HG02678 (cell line): ENCODE measurements around the gene FIGN.

ENCODE experiments used
- ATAC-seq: cut with Tn5 transposase; IDR thresholded peaks from one replicate; pipeline ENCODE4 v1.9.1; 2021; ENCODE audit warnings: mild to moderate bottlenecking, moderate library complexity; ENCODE audit not compliant: unreplicated experiment

The FIGN gene

DNA sequence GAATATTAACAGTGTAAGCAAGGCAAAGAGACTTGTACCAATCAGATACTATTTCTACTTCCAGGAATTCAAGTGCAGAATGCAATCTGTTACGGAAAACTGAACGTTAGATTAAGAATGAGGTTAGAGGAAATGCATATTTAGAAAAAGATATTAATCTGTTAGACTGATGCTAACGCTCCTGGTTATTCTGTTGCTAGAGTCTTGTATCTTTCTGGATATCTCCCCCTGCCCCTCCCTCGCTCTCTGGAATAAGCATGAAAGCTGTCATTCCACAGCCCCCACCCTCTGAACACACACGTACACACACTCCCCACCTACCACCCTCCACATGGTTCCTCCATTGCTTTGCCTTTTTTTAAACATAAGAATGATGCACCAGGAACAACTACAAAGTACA, 24.1 kb downstream of the FIGN start:
- no peak for ATAC-seq

- ATAC-seq, result no peak
These were observed 24.6 kb downstream of the FIGN start for GRCh38 chr2:163711258-163711657.

- ATAC-seq, result no peak
These were observed 26.5 kb downstream of the FIGN start for GRCh38 chr2:163709270-163709669.

DNA sequence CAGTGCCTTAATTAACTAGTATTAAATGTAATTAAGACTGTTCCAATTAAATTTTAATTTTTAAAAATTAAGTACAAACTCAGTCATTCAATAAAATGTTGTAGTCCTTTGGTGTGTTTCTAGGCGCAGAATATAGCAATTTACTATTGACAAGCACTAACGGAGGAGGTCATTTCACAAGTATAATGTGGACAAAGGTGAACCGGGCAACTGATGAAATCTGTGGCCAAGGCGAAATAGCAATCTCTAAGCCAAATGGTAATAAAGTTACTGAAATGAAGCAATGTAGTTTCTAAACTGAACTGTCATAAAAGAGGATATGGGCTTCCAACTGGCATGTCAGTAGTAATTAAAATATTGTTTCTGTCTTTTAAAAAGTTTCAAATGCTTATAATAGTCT, 27.5 kb downstream of the FIGN start:
- no peak for ATAC-seq

DNA sequence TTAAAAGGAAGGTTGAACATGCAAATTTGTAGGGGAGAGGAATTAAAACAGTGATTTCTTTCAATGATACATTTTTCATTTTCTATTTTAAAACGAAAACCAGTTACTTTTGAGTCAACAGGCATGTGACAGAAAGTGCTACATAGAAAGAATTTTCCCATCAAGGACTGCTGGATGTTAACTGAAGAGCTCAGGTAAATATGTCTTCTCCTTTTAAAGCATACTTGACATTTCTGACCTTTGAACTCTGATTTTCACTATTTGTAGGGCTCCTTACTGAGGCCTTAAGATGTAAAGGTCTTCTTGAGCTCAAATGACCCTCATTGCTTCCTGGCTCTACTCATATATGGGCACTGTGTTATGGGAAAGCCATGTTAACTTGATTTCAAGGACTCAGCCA, 32.4 kb downstream of the FIGN start:
- ATAC-seq, result peak; percentile 54

DNA sequence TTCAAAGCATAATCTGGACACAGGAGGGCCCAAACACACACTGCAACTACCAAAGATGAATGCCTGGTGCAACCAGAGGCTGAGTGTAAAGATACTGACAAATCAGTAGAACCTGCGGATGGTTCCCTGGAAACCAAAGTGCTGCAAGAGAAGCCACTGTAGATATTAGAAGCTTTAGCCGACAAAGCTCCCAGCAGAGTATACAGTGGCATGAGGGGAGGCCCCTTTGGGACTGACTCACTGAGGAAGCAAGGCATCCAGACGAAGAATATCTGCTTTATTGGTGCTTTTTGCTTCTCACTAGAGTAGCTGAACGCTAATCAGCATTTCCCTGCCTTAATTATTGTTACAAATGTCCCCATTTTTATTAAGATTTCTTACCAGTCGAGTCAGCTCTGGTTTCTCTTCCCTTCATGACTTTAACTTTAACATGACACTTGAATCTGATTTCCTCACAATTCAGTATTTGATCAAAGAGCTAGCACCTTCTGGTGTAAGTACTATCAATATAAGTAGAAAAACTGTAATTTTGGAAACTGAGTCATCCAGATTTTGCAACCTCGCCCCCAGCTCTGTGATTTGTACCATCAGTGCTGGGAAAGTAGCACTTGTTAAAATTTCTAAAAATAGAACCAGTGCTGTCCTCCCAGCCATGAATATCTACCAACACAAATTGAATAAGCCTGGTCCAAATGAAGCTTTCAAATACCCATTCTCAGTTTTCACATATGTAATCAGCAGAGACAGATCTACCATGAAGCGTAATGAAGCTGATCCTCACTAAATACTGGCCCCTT, 34.2 kb downstream of the FIGN start:
- no peak for ATAC-seq

DNA sequence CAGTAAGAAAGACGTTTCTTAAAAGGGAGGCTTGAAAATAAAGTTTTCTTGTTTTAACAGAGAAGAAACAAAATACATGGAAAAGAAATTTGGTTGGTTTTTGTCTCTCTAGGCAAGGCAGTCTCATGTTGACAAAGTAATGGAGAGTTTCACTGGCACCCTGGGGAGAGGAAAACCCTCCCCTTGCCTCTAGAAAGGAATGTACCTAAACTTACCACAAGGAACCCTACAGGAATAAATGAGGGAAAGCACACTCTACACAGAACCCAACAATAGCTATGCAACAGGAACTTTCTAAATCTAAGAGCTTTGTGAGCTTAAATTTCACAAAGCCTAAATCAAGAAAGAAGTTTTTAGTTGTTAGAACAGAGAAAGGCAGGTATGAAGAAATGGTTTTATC, 37.0 kb downstream of the FIGN start:
- ATAC-seq, result no peak

DNA sequence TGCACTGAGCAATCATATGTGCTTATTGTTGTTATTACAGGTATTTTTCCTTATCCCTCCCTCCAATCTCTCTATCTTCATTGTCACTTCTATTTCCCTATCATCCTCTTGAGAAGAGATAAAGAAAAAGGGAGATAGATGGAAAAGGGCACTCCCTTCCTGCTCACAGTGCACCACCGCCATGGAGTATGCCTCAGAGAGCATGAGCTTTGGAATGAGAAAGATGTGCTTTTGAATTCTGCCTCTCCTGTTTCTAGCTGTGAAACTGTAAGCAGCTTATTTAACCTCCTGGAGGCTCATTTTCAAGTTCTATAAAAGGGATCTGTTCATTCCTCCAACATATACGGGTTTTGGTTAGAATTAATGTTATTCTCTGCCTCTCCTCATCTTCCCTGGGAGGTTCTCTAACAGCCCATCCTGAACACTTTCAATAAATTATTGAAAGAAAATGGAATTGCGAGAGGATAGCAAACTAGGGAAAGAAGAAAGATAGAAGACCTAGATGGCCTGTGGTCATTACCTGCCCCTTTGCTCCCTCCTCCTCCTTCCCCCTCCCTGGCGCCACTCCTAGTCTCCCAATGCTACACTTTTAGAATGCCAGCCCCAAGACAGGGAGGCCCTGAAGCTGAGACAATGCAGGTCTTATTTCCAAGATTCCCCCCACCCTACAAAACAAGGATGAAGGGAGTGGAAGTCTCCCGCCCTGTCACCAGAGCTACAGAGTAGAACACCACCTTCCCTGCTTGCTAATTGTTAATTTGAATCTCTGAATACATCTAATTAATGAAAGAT, 37.8 kb downstream of the FIGN start:
- no peak for ATAC-seq

- no peak for ATAC-seq
These were observed 38.4 kb downstream of the FIGN start for GRCh38 chr2:163697429-163697828.

DNA sequence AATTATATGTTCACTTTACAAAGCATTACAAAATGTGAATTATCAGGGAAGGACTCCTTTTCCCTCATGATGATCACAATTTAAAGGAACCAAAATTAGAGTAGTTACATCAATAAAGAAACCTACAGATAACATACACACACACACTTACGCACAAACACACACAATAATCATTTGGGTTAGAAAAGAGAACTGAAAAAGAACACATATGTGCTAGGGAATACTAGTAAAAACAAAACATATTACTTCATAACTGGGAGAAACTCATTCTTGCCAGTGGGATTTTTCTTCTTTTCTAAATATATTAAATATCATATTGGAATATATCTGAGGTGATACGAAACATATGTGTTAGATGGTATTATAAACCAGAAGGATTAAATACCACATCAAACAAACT, 42.3 kb downstream of the FIGN start:
- no peak for ATAC-seq

GRCh38 chr2:163692611-163693482, 43.0 kb downstream of the FIGN start:
- no peak for ATAC-seq

DNA sequence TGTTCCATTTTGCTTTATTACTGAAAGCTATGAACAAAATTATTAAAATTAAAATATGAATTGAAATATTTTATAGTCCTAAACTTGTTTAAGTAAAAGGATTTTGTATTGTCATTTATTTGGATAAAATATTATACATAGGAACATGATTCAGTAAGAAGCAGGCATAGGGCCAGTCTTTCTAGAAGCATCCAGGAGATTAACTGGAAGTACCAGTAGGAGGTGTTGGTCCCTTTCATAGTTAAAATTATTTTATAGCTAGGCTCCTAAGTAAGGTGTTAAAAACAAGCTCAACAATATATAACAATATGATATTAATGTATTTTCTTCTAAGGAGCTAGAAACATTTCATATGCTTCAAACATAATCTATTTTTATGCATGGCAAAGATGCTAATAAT, 43.7 kb downstream of the FIGN start:
- ATAC-seq, result no peak

- ATAC-seq, result no peak
These were observed 44.9 kb downstream of the FIGN start for GRCh38 chr2:163690896-163691295.

DNA sequence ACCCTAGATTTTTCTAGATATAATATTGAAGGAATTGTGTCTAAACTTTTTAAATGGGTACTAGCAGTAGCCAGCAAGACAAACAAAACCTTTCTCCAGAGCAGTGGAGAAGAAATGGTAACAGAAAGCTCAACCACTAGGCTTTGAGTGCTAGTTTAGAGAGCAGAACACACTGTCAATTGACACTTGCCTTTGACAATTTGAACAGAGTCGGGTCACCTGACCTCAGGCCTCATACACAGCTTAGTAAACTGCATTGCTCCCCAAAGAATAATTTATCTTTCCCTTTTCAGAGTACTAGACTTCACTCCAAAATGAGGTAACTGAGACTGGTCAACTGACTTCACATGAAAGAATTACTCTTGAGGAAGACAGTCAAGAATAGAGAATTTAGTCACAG, 48.6 kb downstream of the FIGN start:
- ATAC-seq, result no peak

DNA sequence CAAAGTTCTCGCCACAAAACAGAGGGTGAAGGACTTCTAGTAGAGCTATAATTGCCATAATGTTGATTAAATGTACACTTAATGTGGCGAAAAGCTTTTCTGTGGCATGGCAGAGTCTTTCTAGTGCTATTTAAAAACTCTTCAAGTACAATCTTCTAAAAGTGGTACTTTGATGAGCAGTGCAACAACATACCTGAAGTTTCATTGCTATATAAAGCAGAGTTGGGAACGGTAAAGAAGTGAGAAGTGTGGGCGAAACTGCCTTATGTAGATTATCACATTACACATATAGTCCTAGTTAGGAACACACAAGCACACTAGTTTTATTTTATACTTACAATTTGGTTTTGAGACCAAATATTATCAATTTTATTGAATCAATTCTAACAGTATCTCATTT, 49.5 kb downstream of the FIGN start:
- no peak for ATAC-seq

DNA sequence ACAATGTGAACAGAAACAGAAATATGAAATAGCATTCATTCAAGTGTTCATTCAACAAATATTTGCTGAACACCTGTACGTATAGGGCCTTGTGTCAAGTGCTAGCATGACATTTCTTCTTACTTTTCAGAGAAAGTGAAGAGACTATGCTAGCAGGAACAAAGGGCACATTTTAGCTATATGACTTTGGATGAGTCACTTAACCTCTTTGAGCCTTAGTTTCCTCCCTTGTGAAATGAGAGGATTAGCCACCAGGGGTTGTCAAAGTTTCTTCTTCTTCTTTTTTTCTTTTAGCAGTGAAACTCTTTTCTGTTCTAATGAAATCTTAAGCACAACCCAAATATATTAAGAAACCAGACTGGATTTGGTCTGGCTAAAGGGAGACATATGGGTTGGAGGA, 53.1 kb downstream of the FIGN start:
- ATAC-seq, result no peak

DNA sequence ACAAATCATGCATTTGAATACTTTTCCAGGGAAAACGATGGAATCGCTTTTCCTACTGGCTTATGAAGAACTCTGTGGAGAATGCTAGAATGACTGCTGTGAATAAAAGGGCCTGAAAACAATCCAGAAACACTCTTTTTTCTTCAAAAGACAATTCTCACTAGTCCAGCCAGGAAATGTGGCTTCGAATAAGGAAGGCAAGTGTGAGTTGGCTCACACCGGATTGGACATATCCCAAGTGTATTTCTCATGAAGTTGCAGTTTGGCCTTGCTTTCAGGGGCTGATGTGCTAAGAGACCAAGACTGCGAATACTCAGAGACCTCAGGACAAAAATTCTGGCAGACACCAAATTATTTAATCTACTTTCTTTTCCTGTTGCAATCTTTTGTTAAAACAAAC, 54.1 kb downstream of the FIGN start:
- ATAC-seq, result no peak

GRCh38 chr2:163675388-163675787, 60.4 kb downstream of the FIGN start:
- ATAC-seq, result no peak

DNA sequence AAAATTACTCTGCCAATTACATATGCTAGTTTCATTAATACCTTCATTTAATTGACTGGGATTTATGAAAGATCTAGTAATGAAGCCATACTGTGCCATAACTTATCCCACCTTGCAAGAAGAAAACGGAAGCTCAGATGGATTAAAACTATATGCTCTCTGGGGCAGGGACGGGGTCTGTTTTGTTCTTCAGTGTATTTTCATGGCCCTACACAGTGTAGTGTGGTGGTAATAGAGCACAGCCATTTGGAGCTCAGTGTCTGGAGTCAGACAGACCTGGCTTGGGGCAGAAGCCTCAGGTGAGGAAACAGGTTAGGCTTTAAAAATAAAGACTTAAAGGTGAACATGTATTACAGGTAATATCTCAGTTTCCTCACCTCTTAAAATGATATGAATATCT, 62.3 kb downstream of the FIGN start:
- no peak for ATAC-seq

- ATAC-seq, result no peak
These were observed 64.9 kb downstream of the FIGN start for GRCh38 chr2:163670929-163671328.

- no peak for ATAC-seq
These were observed 66.3 kb downstream of the FIGN start for GRCh38 chr2:163669506-163669905.
